Measurements from ENCODE around the gene SLC16A11. TPM values are rescaled to one million over a fixed set of nuclear protein-coding genes. Genes with fewer than 3 reads are reported as not detected.
A peak's percentile ranks its signal among the peaks of the same experiment; 100 is the strongest.

Gene SLC16A11
- polyA plus RNA-seq, 2 of the 4 experiments (the other 2 are of a cell fraction): not detected

DNA sequence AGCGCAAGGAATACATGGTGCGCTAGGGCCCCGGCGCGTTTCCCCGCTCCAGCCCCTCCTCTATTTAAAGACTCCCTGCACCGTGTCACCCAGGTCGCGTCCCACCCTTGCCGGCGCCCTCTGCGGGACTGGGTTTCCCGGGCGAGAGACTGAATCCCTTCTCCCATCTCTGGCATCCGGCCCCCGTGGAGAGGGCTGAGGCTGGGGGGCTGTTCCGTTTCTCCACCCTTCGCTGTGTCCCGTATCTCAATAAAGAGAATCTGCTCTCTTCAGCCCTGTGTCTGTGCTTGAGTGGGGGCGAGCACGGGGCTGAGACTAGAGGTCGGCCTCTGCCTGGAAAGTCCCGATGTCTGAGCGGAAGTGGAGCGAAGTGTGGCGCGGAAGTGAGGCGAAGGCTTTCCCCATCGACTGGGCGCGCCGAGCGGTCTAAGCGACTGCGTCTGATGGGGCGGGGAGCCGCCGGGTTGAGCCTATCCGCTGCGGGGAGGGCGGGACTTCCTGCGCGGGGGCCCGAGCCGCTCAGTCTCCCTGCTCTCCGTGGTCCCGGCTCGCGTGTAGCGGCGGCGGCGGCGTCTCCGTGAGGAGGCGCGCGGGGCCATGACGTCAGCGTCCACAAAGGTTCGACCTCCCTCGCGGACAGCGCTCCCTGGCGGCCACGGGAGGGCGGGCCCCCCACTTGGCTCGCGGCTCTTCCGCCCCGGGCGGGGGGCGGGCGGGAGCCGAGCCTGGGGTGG, 29.5 kb downstream of the SLC16A11 start (continued):
- TF ChIP-seq, protein P1, sequence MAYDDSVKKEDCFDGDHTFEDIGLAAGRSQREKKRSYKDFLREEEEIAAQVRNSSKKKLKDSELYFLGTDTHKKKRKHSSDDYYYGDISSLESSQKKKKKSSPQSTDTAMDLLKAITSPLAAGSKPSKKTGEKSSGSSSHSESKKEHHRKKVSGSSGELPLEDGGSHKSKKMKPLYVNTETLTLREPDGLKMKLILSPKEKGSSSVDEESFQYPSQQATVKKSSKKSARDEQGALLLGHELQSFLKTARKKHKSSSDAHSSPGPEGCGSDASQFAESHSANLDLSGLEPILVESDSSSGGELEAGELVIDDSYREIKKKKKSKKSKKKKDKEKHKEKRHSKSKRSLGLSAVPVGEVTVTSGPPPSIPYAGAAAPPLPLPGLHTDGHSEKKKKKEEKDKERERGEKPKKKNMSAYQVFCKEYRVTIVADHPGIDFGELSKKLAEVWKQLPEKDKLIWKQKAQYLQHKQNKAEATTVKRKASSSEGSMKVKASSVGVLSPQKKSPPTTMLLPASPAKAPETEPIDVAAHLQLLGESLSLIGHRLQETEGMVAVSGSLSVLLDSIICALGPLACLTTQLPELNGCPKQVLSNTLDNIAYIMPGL (CRISPR knock-in tag; IDR thresholded peaks at IDR 0.05; ENCODE audit: borderline replicate concordance): no peak
- TF ChIP-seq RFX5 (IDR thresholded peaks at IDR 0.05) (no peak), KDM5A (IDR thresholded peaks at IDR 0.05) (no peak), EHF (CRISPR knock-in tag; IDR thresholded peaks at IDR 0.05) (no peak), ZNF302 (CRISPR knock-in tag; IDR thresholded peaks at IDR 0.05) (no peak), EP300 (IDR thresholded peaks at IDR 0.05) (no peak), KDM1A (IDR thresholded peaks at IDR 0.05; ENCODE audit: low read depth) (0 out of 2 replicates have a peak, but pooled peaks have one; percentile 14), HOXB5 (CRISPR knock-in tag; IDR thresholded peaks at IDR 0.05) (no peak), CEBPB (IDR thresholded peaks at IDR 0.05) (no peak), HOXA7 (CRISPR knock-in tag; IDR thresholded peaks at IDR 0.05) (peak; percentile 55; the same call in 1 of the 2 replicates), CHD4 (IDR thresholded peaks at IDR 0.05; ENCODE audit: borderline replicate concordance) (no peak), EHMT2 (IDR thresholded peaks at IDR 0.05; ENCODE audit: low read depth) (no peak), E2F6 (IDR thresholded peaks at IDR 0.05; ENCODE audit: borderline replicate concordance, low read depth) (peak; percentile 73; the same call in 1 of the 2 replicates), ATOH8 (CRISPR knock-in tag; IDR thresholded peaks at IDR 0.05; ENCODE audit: low read depth) (no peak), RCOR1 (IDR thresholded peaks at IDR 0.05; ENCODE audit: low read depth, low read length) (no peak), NPAS2 (CRISPR knock-in tag; IDR thresholded peaks at IDR 0.05; ENCODE audit: borderline replicate concordance) (no peak), ZSCAN20 (CRISPR knock-in tag; IDR thresholded peaks at IDR 0.05) (no peak), CBX8 (IDR thresholded peaks at IDR 0.05) (no peak), JUNB (IDR thresholded peaks at IDR 0.05) (no peak), FOSL2 (IDR thresholded peaks at IDR 0.05) (no peak), FOSL2 (CRISPR knock-in tag; IDR thresholded peaks at IDR 0.05) (peak; percentile 68), MAZ (IDR thresholded peaks at IDR 0.05; ENCODE audit: borderline replicate concordance, low read depth, low read length) (peak; percentile 49; the same call in 1 of the 2 replicates), NR3C1 (IDR thresholded peaks at IDR 0.05) (no peak), NFE2L2 (conservative IDR thresholded peaks at IDR 0.05; ENCODE audit: low read length) (no peak; the same call in 1 of the 2 replicates), HOXB13 (CRISPR knock-in tag; IDR thresholded peaks at IDR 0.05; ENCODE audit: low read depth) (no peak)
- TF ChIP-seq, protein P2, sequence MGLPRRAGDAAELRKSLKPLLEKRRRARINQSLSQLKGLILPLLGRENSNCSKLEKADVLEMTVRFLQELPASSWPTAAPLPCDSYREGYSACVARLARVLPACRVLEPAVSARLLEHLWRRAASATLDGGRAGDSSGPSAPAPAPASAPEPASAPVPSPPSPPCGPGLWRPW (IDR thresholded peaks at IDR 0.05): no peak
- TF ChIP-seq, protein P3, sequence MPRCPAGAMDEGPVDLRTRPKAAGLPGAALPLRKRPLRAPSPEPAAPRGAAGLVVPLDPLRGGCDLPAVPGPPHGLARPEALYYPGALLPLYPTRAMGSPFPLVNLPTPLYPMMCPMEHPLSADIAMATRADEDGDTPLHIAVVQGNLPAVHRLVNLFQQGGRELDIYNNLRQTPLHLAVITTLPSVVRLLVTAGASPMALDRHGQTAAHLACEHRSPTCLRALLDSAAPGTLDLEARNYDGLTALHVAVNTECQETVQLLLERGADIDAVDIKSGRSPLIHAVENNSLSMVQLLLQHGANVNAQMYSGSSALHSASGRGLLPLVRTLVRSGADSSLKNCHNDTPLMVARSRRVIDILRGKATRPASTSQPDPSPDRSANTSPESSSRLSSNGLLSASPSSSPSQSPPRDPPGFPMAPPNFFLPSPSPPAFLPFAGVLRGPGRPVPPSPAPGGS (IDR thresholded peaks at IDR 0.05): peak; percentile 74
